ENCODE results near the gene TEAD4.

The TEAD4 gene

GRCh38 chr12:2960996-2961616 is 1.9 kb downstream of the TEAD4 start:
- no peak for DNase-seq

- no peak for DNase-seq
Measured at GRCh38 chr12:2961705-2962104, 2.5 kb downstream of the TEAD4 start.

GRCh38 chr12:2963154-2963759 is 4.1 kb downstream of the TEAD4 start:
- DNase-seq, result no peak

GRCh38 chr12:2963760-2964292 is 4.6 kb downstream of the TEAD4 start:
- DNase-seq, result no peak

- no peak for DNase-seq
Measured at GRCh38 chr12:2967651-2968050, 8.5 kb downstream of the TEAD4 start.

- no peak for DNase-seq
Measured at GRCh38 chr12:2970744-2971143, 11.5 kb downstream of the TEAD4 start.

GRCh38 chr12:2973566-2973965 is 14.4 kb downstream of the TEAD4 start:
- no peak for DNase-seq

GRCh38 chr12:2974560-2974971 is 15.4 kb downstream of the TEAD4 start:
- DNase-seq, result no peak

- no peak for DNase-seq
Measured at GRCh38 chr12:2976581-2976996, 17.4 kb downstream of the TEAD4 start.

- DNase-seq, result no peak
Measured at GRCh38 chr12:2977776-2978175, 18.6 kb downstream of the TEAD4 start.

GRCh38 chr12:2979806-2980205 is 20.6 kb downstream of the TEAD4 start:
- DNase-seq, result no peak

GRCh38 chr12:2980630-2981029 is 21.4 kb downstream of the TEAD4 start:
- DNase-seq, result no peak

GRCh38 chr12:2982361-2982760 is 23.2 kb downstream of the TEAD4 start:
- DNase-seq, result no peak

GRCh38 chr12:2984249-2984648 is 25.1 kb downstream of the TEAD4 start:
- no peak for DNase-seq

- no peak for DNase-seq
Measured at GRCh38 chr12:2984698-2985097, 25.5 kb downstream of the TEAD4 start.

- DNase-seq, result no peak
Measured at GRCh38 chr12:2986876-2987275, 27.7 kb downstream of the TEAD4 start.

- DNase-seq, result no peak
Measured at GRCh38 chr12:2988494-2988893, 29.3 kb downstream of the TEAD4 start.

- DNase-seq, result no peak
Measured at GRCh38 chr12:2992724-2993123, 33.5 kb downstream of the TEAD4 start.

GRCh38 chr12:2997989-2998670 is 38.9 kb downstream of the TEAD4 start:
- no peak for DNase-seq

GRCh38 chr12:2998789-2999264 is 39.6 kb downstream of the TEAD4 start:
- no peak for DNase-seq

GRCh38 chr12:2999265-2999841 is 40.2 kb downstream of the TEAD4 start:
- DNase-seq, result no peak

GRCh38 chr12:3000548-3001275 is 41.5 kb downstream of the TEAD4 start:
- no peak for DNase-seq

- DNase-seq, result no peak
Measured at GRCh38 chr12:3002646-3003045, 43.4 kb downstream of the TEAD4 start.
